ENCODE data around the gene NLRP14.

NLRP14 gene

DNA sequence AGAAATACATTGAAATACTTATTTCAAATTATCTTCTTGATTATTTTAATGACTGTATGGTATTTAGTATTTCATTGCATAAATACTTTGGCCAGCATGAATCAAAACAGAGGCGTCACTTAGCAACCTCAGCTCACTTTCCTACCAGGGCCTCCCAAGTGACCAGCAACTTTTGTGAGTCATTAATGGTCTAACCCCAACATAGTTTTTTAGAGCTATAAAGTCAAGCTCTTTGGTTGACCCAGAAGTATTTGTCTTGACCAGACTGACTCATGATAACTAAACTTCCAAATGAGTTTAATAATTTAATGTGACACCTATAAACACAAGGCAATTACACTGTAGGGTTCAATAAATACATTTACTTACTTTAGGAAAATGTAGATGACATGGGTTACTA, 40.6 kb downstream of the NLRP14 start:
- no peak for DNase-seq

- DNase-seq, result no peak
These were observed 42.3 kb downstream of the NLRP14 start for GRCh38 chr11:7062534-7062933.

DNA sequence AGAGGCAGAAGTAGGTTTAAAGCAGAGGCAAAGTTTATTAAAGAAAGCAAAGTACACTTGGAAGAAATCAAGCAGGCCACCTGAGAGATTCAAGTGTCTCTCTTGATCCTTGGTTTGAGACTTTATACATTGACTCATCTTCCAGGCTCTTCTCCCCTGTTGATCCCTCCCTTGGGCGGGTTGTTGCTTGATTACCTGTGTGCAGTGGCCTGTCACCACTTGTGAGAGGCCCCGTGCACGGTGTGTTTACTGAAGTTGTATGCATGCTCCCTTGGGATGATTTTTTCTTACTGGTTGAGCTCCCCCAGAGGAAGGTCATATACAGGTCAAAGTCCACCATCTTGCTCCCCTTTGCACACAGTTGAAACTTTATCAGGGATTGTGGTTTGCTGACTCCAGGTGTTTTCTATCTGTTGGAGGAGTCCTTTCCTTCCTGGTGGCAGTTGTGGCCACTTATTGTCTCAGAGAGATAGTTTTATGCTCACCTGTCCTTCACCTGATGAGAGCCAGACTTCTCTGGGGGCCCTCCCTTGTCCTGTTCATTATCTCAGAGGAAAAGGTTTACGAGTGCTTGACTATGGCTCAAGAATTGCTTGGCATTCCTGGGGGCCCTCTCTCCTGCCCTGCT, 52.2 kb downstream of the NLRP14 start:
- no peak for DNase-seq

GRCh38 chr11:7077101-7077500, 56.8 kb downstream of the NLRP14 start:
- no peak for DNase-seq

- no peak for DNase-seq
These were observed 59.4 kb downstream of the NLRP14 start for GRCh38 chr11:7079545-7080135.

DNA sequence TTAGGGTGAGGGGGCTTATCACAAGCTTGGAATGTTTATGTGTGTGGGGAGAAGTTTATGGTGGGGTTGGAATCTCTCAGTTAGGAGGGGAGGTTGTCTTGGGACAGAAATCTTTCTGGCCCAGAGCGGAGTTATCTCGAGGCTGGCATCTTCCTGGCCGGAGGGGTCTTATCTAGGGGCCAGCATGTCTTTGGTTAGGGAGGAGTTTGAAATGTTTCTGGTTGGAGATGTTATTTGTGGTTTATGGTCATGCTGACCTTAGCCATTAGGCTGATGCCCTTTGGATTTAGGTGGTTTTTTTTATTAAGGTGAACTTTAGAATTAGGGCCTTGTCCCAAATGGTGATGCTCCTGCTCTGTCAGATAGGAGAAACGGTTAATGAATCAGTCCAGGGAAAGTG, 60.6 kb downstream of the NLRP14 start:
- no peak for DNase-seq

GRCh38 chr11:7081441-7081840, 61.2 kb downstream of the NLRP14 start:
- no peak for DNase-seq

GRCh38 chr11:7088921-7089320, 68.6 kb downstream of the NLRP14 start, which contains the start of gene RBMXL2:
RBMXL2 (plus strand) TSS chr11:7088998; CDS start chr11:7089121, 123 bp downstream.
- DNase-seq, result no peak

GRCh38 chr11:7089328-7090251, 69.3 kb downstream of the NLRP14 start:
- no peak for DNase-seq

DNA sequence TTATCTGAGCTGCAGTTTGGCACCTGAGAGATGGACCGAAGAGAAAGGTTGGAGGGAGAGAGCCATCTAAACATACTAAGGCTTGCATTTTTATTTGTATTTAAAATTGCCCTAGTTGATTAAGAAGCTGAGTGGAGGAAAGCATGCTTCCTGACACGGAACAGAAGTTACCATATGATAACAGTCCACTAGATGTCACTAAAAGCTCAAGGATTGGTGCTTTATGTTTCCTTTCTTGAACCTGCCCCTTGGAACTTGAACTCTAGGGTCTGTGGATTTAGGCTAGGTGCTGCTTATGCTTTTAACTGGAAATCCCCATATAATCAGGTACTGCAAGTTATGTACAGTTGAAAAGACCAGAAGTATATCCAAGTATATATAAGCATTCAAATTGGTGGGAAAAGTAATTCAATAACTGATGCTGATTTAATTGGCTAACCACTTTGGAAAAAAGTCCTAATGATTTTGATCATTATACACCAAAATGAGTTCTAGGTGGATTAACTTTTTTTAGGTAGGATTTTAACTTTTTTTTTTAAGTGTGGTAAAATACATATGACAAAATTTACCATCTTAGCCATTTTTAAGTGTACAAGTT, 78.1 kb downstream of the NLRP14 start:
- no peak for DNase-seq

DNA sequence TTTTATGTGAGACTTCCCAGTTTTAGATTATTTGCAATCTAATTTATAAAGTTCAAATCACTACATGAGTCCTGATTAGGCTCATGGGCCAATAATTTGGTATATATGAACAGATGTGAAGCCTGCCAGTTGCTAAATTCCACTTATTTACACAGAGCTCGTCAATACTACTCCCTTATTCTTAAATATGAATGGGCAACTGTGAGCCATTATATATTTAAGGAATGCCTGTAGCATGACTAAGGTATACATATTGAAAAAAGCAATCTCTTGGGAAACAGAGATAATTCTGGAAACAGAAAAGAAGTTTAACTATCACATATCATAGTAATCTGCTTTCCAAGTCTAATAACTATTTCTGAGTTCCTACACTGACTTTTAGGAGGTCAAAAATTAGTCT, 95.5 kb downstream of the NLRP14 start:
- no peak for DNase-seq

- no peak for DNase-seq
These were observed 96.1 kb downstream of the NLRP14 start for GRCh38 chr11:7116370-7116769.
